Activated T-helper 1 cell treated with anti-CD3 and anti-CD28 coated beads, Interleukin-12 subunit alpha, Interleukin-12 subunit beta, Interleukin-2, Interleukin-4 antibody, amounts not matched to agents 30 ng/mL and 10 ng/mL and 1 ng/mL, durations not matched to agents 14 hours and 24 hours and 36 hours (primary cell): Measurements from ENCODE around the gene GTPBP6. TPM values are rescaled to one million over a fixed set of nuclear protein-coding genes. Genes with fewer than 3 reads are reported as not detected.
"Not testable (repeated sequence)": the region's sequence is repeated elsewhere in the genome, so short reads cannot be mapped to it uniquely, and the experiment has no call there.

Source experiments
- DNase-seq: peaks from one replicate; pipeline ENCODE4 v3.0.0; 2021; ENCODE audit warnings: low spot score
- H3K27ac Mint-ChIP-seq: one replicate; pipeline ENCODE4 v1.8.0; 2021; ENCODE audit warnings: mild to moderate bottlenecking, mixed read lengths
- H3K27me3 Mint-ChIP-seq: one replicate; pipeline ENCODE4 v1.8.0; 2022; ENCODE audit warnings: mild to moderate bottlenecking, moderate library complexity, mixed read lengths; ENCODE audit not compliant: insufficient read depth
- H3K36me3 Mint-ChIP-seq: one replicate; pipeline ENCODE4 v1.8.0; 2021; ENCODE audit warnings: low read depth, mixed read lengths
- H3K4me1 Mint-ChIP-seq: one replicate; pipeline ENCODE4 v1.8.0; 2021; ENCODE audit warnings: low read depth, mixed read lengths
- H3K4me3 Mint-ChIP-seq: one replicate; pipeline ENCODE4 v1.8.0; 2021; ENCODE audit warnings: mild to moderate bottlenecking, moderate library complexity, mixed read lengths
- H3K9me3 Mint-ChIP-seq: one replicate; pipeline ENCODE4 v1.8.0; 2021; ENCODE audit warnings: mixed read lengths
- intact Hi-C: fragments of 100-400 bp; cut with micrococcal nuclease; formaldehyde crosslinking; loops from one replicate; pipeline ENCODE4 v1.15.1; 2024
- total RNA-seq: library from RNA; stranded (reverse); gene quantifications from 2 replicates; pipeline ENCODE4 v1.2.3, GENCODE V29; 2022

GTPBP6 gene
- total RNA-seq, 1 donor from 2014 or later: 68.3 TPM

GRCh38 chrX:261919-262352, 56.7 kb downstream of the GTPBP6 start:
- no peaks in the 10 kb centered on the region for H3K27me3 Mint-ChIP-seq
- H3K36me3 Mint-ChIP-seq: no peaks in the 10 kb centered on the region
- H3K9me3 Mint-ChIP-seq: no peaks in the 10 kb centered on the region
- H3K27ac Mint-ChIP-seq: no peak overlapping the region
- intact Hi-C loops: no loop called here
- DNase-seq: no peak
- no peaks in the 10 kb centered on the region for H3K4me1 Mint-ChIP-seq
- H3K4me3 Mint-ChIP-seq: no peak overlapping the region

- no peaks in the 10 kb centered on the region for H3K36me3 Mint-ChIP-seq
- no peak for DNase-seq
- H3K4me3 Mint-ChIP-seq: no peak overlapping the region
- H3K4me1 Mint-ChIP-seq: no peaks in the 10 kb centered on the region
- no peaks in the 10 kb centered on the region for H3K9me3 Mint-ChIP-seq
- intact Hi-C loops: no loop called here
- no peak overlapping the region for H3K27ac Mint-ChIP-seq
- no peaks in the 10 kb centered on the region for H3K27me3 Mint-ChIP-seq
Observed at GRCh38 chrX:261167-261918, 57.3 kb downstream of the GTPBP6 start.

- intact Hi-C loops: no loop called here
- Mint-ChIP-seq H3K27me3 (no peaks in the 10 kb centered on the region), H3K4me3 (no peak overlapping the region), H3K4me1 (no peaks in the 10 kb centered on the region), H3K27ac (no peak overlapping the region), H3K9me3 (no peaks in the 10 kb centered on the region), H3K36me3 (no peaks in the 10 kb centered on the region)
- no peak for DNase-seq
Observed at GRCh38 chrX:259692-260355, 58.8 kb downstream of the GTPBP6 start.

GRCh38 chrX:258291-259040, 60.1 kb downstream of the GTPBP6 start:
- Mint-ChIP-seq H3K4me3 (no peak overlapping the region), H3K36me3 (no peaks in the 10 kb centered on the region), H3K9me3 (no peaks in the 10 kb centered on the region), H3K4me1 (no peaks in the 10 kb centered on the region), H3K27me3 (no peaks in the 10 kb centered on the region), H3K27ac (no peak overlapping the region)
- no peak for DNase-seq
- intact Hi-C loops: no loop called here

- DNase-seq: no peak
- Mint-ChIP-seq H3K36me3 (no peaks in the 10 kb centered on the region), H3K27me3 (no peaks in the 10 kb centered on the region), H3K27ac (no peak overlapping the region), H3K9me3 (peaks cover under 1% of the 10 kb centered on the region), H3K4me3 (no peak overlapping the region), H3K4me1 (no peaks in the 10 kb centered on the region)
- intact Hi-C loops: no loop called here
Observed at GRCh38 chrX:257681-258289, 60.8 kb downstream of the GTPBP6 start.

- H3K4me1 Mint-ChIP-seq, intact Hi-C loops, H3K27me3 Mint-ChIP-seq, H3K4me3 Mint-ChIP-seq, DNase-seq, H3K27ac Mint-ChIP-seq, H3K9me3 Mint-ChIP-seq, H3K36me3 Mint-ChIP-seq: not testable (repeated sequence)
Observed at GRCh38 chrX:257054-257453, 61.5 kb downstream of the GTPBP6 start.

- H3K4me3 Mint-ChIP-seq: no peak overlapping the region
- no peak overlapping the region for H3K27ac Mint-ChIP-seq
- no peak for DNase-seq
- peaks cover 2% of the 10 kb centered on the region for H3K27me3 Mint-ChIP-seq
- peaks cover 10% of the 10 kb centered on the region for H3K9me3 Mint-ChIP-seq
- peaks cover 11% of the 10 kb centered on the region for H3K4me1 Mint-ChIP-seq
- intact Hi-C loops: no loop called here
- no peaks in the 10 kb centered on the region for H3K36me3 Mint-ChIP-seq
Observed at GRCh38 chrX:255923-256331, 62.7 kb downstream of the GTPBP6 start.

Other genes starting within 250 kb of the GTPBP6 start
- 53.3 and 55.0 TPM in 2 replicates for gene PLCXD1, start 37.4 kb downstream of the GTPBP6 start, total RNA-seq
- gene PPP2R3B, start 68.1 kb upstream of the GTPBP6 start, total RNA-seq: 43.2 and 44.1 TPM in 2 replicates